Ovary (tissue), 9 donors: ENCODE measurements around the gene MPPED1. TPM values are rescaled to one million over a fixed set of nuclear protein-coding genes. Genes with fewer than 3 reads are reported as not detected.

Source experiments
- DNase-seq, 5 donors: peaks; one replicate each; pipeline ENCODE4 v3.0.0-alpha.2; 2019 to 2020
- H3K27ac ChIP-seq, 2 donors: fragments of 200-600 bp; one replicate each; pipeline versions ENCODE4 v1.5.1 to v1.8.0; 2019 to 2022
- H3K27me3 ChIP-seq: fragments of 200-600 bp; one replicate; pipeline ENCODE4 v1.8.0; 2022
- H3K36me3 ChIP-seq: fragments of 200-600 bp; sonication (generic); one replicate; pipeline ENCODE4 v1.5.1; 2019
- H3K4me1 ChIP-seq: one replicate; pipeline ENCODE4 v1.8.1; 2013; ENCODE audit warnings: mild to moderate bottlenecking, moderate library complexity; ENCODE audit not compliant: insufficient read depth
- H3K4me3 ChIP-seq: fragments of 200-600 bp; sonication (generic); one replicate; pipeline ENCODE4 v1.5.1; 2017
- H3K9me3 ChIP-seq, 2 donors: fragments of 200-600 bp in 1 of 2; sonication (generic) in 1 of 2; one replicate each; pipeline versions ENCODE4 v1.5.1 to v1.8.1; 2013 to 2019; ENCODE audit warnings: mild to moderate bottlenecking in 1 of 2, moderate library complexity in 1 of 2
- EP300 ChIP-seq: sonication (generic); formaldehyde crosslinking; IDR thresholded peaks from one replicate; pipeline ENCODE4 v1.6.1; 2017; ENCODE audit warnings: antibody characterized with exemption
- POLR2A ChIP-seq: fragments of 450-650 bp; IDR thresholded peaks from one replicate; pipeline ENCODE4 v1.6.1; 2017; ENCODE audit warnings: antibody characterized with exemption, mild to moderate bottlenecking, moderate library complexity
- WGBS, 3 donors: extraction: QIAGEN DNeasy Blood & Tissue Kit in 1 of 3; methylation state at CpG; one replicate each; pipeline versions ENCODE4 v1.1.5 to v1.1.7; 2013 to 2017; 5-methylcytosine and 5-hydroxymethylcytosine counted together
- intact Hi-C, 4 donors: fragments of 100-400 bp; cut with DNase I; formaldehyde crosslinking; loops; one replicate each; pipeline versions ENCODE4 v1.11.0 to v1.15.1; 2022 to 2023
- polyA plus RNA-seq, 2 donors: library from polyadenylated mRNA; stranded (reverse); fragments of 200-250 nt in 1 of 2; fragments of 350-450 nt in 1 of 2; fragmentation: Illumina TruSeq in 1 of 2; extraction: RNeasy Lipid Tissue Mini Kit (QIAGEN cat#74804) in 1 of 2; gene quantifications; one replicate each; pipeline ENCODE4 v1.2.3, GENCODE V29; 2013 to 2014
- total RNA-seq, 7 donors: library from RNA; depleted of rRNA in 2 of 7; stranded (reverse); fragments of >200 nt in 2 of 7; fragmentation: NEBNext Ultra II Directional in 3 of 7; extraction: Animal tissue kit (Norgen Biotek cat#: 25700) in 3 of 7; gene quantifications; one replicate each; pipeline versions ENCODE4 v1.1.0 to v1.2.4, GENCODE V29; 2016 to 2023
- TF ChIP-seq, protein P1 (sequence below), 3 donors: fragments of 450-650 bp in 2 of 3; fragments of 200-600 bp in 1 of 3; IDR thresholded peaks; one replicate each; pipeline versions ENCODE4 v1.5.1 to v1.8.0; 2016 to 2022; ENCODE audit warnings: antibody characterized with exemption in 3 of 3, mild to moderate bottlenecking in 1 of 3
- donor health status: DM: no; HTN: no; CAD: no; lungs with moderate emphysema.
- donor health status: DM: no; HTN: no; CAD: no.
- donor health status: Bipolar disorder and iron deficiency.
- donor health status: DM: yes; HTN: yes; CAD: no.
- donor health status: DM: no; HTN: no; CAD: no.
- donor health status: DM: yes; HTN: yes; CAD: no.

MPPED1 gene
- total and polyA plus RNA-seq, 9 donors = 0.45 to 4.1 (median 2.1) TPM

DNA sequence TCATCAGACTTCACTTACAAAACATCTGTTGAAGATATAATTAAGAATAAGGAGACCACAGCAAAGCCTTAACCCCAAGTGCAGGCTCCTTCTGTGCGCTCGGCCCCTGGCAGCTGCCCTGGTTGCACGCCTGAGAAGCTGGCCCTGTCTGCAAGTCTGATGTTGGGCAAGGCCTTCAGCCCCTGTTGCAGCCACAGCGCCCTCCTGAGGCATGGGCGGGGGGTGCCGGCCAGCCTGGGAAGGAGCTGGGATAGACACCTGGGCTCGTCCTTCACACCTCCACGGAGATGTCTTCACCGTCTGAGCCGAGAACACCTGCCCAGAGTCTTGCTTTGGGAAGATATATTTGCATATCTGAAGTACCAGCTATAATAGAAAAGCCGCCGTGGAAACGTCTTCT, 104.1 kb downstream of the MPPED1 start:
- intact Hi-C loops = no loop called here
- WGBS, 3 donors = 65 to 76% (median 72%) methylated on average over 13 of the region's 13 CpGs
- TF ChIP-seq EP300 (no peak), POLR2A (no peak)
- TF ChIP-seq, protein P1, sequence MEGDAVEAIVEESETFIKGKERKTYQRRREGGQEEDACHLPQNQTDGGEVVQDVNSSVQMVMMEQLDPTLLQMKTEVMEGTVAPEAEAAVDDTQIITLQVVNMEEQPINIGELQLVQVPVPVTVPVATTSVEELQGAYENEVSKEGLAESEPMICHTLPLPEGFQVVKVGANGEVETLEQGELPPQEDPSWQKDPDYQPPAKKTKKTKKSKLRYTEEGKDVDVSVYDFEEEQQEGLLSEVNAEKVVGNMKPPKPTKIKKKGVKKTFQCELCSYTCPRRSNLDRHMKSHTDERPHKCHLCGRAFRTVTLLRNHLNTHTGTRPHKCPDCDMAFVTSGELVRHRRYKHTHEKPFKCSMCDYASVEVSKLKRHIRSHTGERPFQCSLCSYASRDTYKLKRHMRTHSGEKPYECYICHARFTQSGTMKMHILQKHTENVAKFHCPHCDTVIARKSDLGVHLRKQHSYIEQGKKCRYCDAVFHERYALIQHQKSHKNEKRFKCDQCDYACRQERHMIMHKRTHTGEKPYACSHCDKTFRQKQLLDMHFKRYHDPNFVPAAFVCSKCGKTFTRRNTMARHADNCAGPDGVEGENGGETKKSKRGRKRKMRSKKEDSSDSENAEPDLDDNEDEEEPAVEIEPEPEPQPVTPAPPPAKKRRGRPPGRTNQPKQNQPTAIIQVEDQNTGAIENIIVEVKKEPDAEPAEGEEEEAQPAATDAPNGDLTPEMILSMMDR (IDR thresholded peaks at IDR 0.05) = no peak

DNA sequence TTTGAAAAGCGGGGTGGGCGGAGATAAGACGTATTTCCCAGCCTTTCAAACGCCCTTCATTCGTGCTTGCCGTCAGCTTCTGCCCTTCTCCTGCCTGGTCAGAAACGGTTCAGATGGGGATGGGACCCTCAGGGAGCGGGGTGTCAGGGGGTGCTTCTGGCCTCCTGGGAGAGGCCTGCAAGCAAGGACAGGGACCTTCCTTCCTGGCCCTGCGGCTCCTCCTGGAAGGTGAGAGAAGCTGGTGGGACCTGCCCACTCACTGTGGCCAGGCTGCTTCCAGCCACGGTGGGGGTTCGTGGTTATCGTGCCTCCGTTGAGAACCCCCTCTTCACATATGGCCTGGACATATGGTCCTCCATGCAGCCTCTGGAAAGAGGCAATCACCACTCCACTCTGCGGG, 104.6 kb downstream of the MPPED1 start:
- Histone ChIP-seq H3K9me3 (no peaks in the 10 kb centered on the region), H3K27me3 (no peaks in the 10 kb centered on the region), H3K4me3 (no peak overlapping the region), H3K36me3 (no peaks in the 10 kb centered on the region), H3K4me1 (no peaks in the 10 kb centered on the region), H3K27ac (no peak overlapping the region)
- WGBS, 3 donors = 67 to 82% (median 70%) methylated on average over 14 of the region's 14 CpGs
- no peak for DNase-seq
- TF ChIP-seq POLR2A = no peak
- TF ChIP-seq, protein P1 (IDR thresholded peaks at IDR 0.05) = no peak
- intact Hi-C loops = no loop called here

More for the DNA sequence above, 104.1 kb downstream of the MPPED1 start:
- no peaks in the 10 kb centered on the region for H3K36me3 ChIP-seq
- no peak overlapping the region for H3K27ac ChIP-seq
- H3K4me1 ChIP-seq = no peaks in the 10 kb centered on the region
- DNase-seq = no peak
- H3K4me3 ChIP-seq = no peak overlapping the region
- H3K9me3 ChIP-seq = no peaks in the 10 kb centered on the region
- H3K27me3 ChIP-seq = no peaks in the 10 kb centered on the region

- DNase-seq = no peak
- intact Hi-C loops = no loop called here
- no peaks in the 10 kb centered on the region for H3K9me3 ChIP-seq
- H3K4me3 ChIP-seq = no peak overlapping the region
- no peaks in the 10 kb centered on the region for H3K4me1 ChIP-seq
- no peaks in the 10 kb centered on the region for H3K27me3 ChIP-seq
- 80 to 82% (median 81%) methylated on average over 14 of the region's 14 CpGs for WGBS, 3 donors
- no peak overlapping the region for H3K27ac ChIP-seq
- no peaks in the 10 kb centered on the region for H3K36me3 ChIP-seq
- TF ChIP-seq, protein P1 (IDR thresholded peaks at IDR 0.05) = no peak
- no peak for TF ChIP-seq EP300
- TF ChIP-seq POLR2A = no peak
Measured at GRCh38 chr22:43516996-43517635, 105.3 kb downstream of the MPPED1 start.

- H3K4me3 ChIP-seq = no peak overlapping the region
- no peaks in the 10 kb centered on the region for H3K27me3 ChIP-seq
- 52 to 61% (median 56%) methylated on average over 2 of the region's 2 CpGs for WGBS, 3 donors
- H3K9me3 ChIP-seq = no peaks in the 10 kb centered on the region
- DNase-seq = no peak
- H3K27ac ChIP-seq = no peak overlapping the region
- no peak for TF ChIP-seq EP300
- TF ChIP-seq, protein P1 (IDR thresholded peaks at IDR 0.05) = no peak
- intact Hi-C loops = no loop called here
- H3K36me3 ChIP-seq = no peaks in the 10 kb centered on the region
- no peaks in the 10 kb centered on the region for H3K4me1 ChIP-seq
Measured at GRCh38 chr22:43520632-43521039, 108.8 kb downstream of the MPPED1 start.
